Fibroblast of lung (primary cell): Measurements from ENCODE around the gene FAM53C. TPM values are rescaled to one million over a fixed set of nuclear protein-coding genes. Genes with fewer than 3 reads are reported as not detected.

Experiments used
- DNase-seq, 2 donors: peaks; one replicate each; pipeline versions ENCODE4 v3.0.0 to v3.0.0-alpha.2; 2010; ENCODE audit warnings: low read depth in 2 of 2
- H2AFZ ChIP-seq: 2 replicates; pipeline ENCODE4 v1.5.1; 2012; ENCODE audit warnings: low read length, control low read depth, inconsistent platforms
- H3K27ac ChIP-seq: 2 replicates; pipeline ENCODE4 v1.5.1; 2011; ENCODE audit warnings: low read length, control low read depth; ENCODE audit not compliant: insufficient read depth
- H3K27me3 ChIP-seq: 2 replicates; pipeline ENCODE4 v1.5.1; 2011; ENCODE audit warnings: mild to moderate bottlenecking, low read length; ENCODE audit not compliant: control insufficient read depth, insufficient read depth
- H3K36me3 ChIP-seq: 2 replicates; pipeline ENCODE4 v1.5.1; 2011; ENCODE audit warnings: low read length; ENCODE audit not compliant: control insufficient read depth, insufficient read depth
- H3K4me1 ChIP-seq: 2 replicates; pipeline ENCODE4 v1.5.1; 2011; ENCODE audit warnings: low read length; ENCODE audit not compliant: control insufficient read depth, insufficient read depth; ENCODE audit errors: extremely low read depth
- H3K4me2 ChIP-seq: 2 replicates; pipeline ENCODE4 v1.5.1; 2011; ENCODE audit warnings: low read length, control low read depth; ENCODE audit not compliant: insufficient read depth; ENCODE audit errors: extremely low read depth
- H3K4me3 ChIP-seq, 4 experiments: fragments of 200-600 bp in 1 of 4; sonication (generic) in 1 of 4; replicated peaks in 1 of 4; 2 replicates each; pipeline ENCODE4 v1.5.1; 2011 to 2016; ENCODE audit warnings: low read length in 4 of 4, low read depth in 3 of 4, mild to moderate bottlenecking in 3 of 4, control low read depth in 2 of 4, inconsistent platforms in 1 of 4, mixed read lengths in 1 of 4; ENCODE audit not compliant: insufficient read depth in 1 of 4; ENCODE audit errors: control extremely low read depth in 1 of 4
- H3K79me2 ChIP-seq: 2 replicates; pipeline ENCODE4 v1.5.1; 2012; ENCODE audit warnings: mild to moderate bottlenecking, low read length, inconsistent platforms; ENCODE audit not compliant: control insufficient read depth, insufficient read depth
- H3K9ac ChIP-seq: 2 replicates; pipeline ENCODE4 v1.5.1; 2011; ENCODE audit warnings: mild to moderate bottlenecking, low read length, control low read depth; ENCODE audit not compliant: insufficient read depth
- H3K9me3 ChIP-seq: 2 replicates; pipeline ENCODE4 v1.5.1; 2012; ENCODE audit warnings: low read depth, low read length; ENCODE audit not compliant: control insufficient read depth, insufficient read depth
- H4K20me1 ChIP-seq: 2 replicates; pipeline ENCODE4 v1.5.1; 2011; ENCODE audit warnings: low read length; ENCODE audit not compliant: control insufficient read depth, insufficient read depth; ENCODE audit errors: extremely low read depth
- CTCF ChIP-seq, 2 donors: IDR thresholded peaks in 1 of 2; conservative IDR thresholded peaks in 1 of 2; 1 replicate in 1 of 2; 2 replicates in 1 of 2; pipeline ENCODE4 v1.5.1; 2011 to 2012; ENCODE audit warnings: low read length in 2 of 2, control low read depth in 1 of 2, inconsistent platforms in 1 of 2, low read depth in 1 of 2, mild to moderate bottlenecking in 1 of 2
- EZH2 ChIP-seq: IDR thresholded peaks from 2 replicates; pipeline ENCODE4 v1.5.1; 2012; ENCODE audit warnings: low read length, control low read depth, mild to moderate bottlenecking; ENCODE audit errors: missing control alignments
- polyA plus RNA-seq, 2 donors: library from polyadenylated mRNA; depleted of rRNA in 1 of 2; stranded (reverse) in 1 of 2; unstranded in 1 of 2; fragments of >200 nt; gene quantifications; 2 replicates each; pipeline ENCODE4 v1.2.1, GENCODE V29; 2011 to 2012; ENCODE audit warnings: missing spikeins in 1 of 2
- total RNA-seq: library from RNA; depleted of rRNA; stranded (reverse); fragments of >200 nt; gene quantifications from 2 replicates; pipeline ENCODE4 v1.2.1, GENCODE V29; 2014

Gene FAM53C
- total and polyA plus RNA-seq, 2 donors (not counting 1 experiment from before 2014, with no cell fraction given), result 30.3 to 44.9 TPM

GRCh38 chr5:138391859-138392386 lies 53.9 kb downstream of the FAM53C start:
- DNase-seq, result no peak
- H3K79me2 ChIP-seq, result no peaks in the 10 kb centered on the region
- H3K27ac ChIP-seq, result no peak overlapping the region
- H2AFZ ChIP-seq, result no peak overlapping the region
- TF ChIP-seq CTCF (conservative IDR thresholded peaks at IDR 0.05 in 1 of 2, IDR thresholded peaks at IDR 0.05 in 1 of 2; ENCODE audit: low read depth in 1 of 2, low read length in 2 of 2) (no peak), EZH2 (no peak)
- no peaks in the 10 kb centered on the region for H4K20me1 ChIP-seq
- peaks cover 13% of the 10 kb centered on the region for H3K36me3 ChIP-seq
- H3K4me3 ChIP-seq, result no peak overlapping the region
- no peaks in the 10 kb centered on the region for H3K9me3 ChIP-seq
- H3K27me3 ChIP-seq, result no peaks in the 10 kb centered on the region
- no peaks in the 10 kb centered on the region for H3K4me1 ChIP-seq
- no peak overlapping the region for H3K9ac ChIP-seq
- H3K4me2 ChIP-seq, result no peak overlapping the region

Other genes with a start within 250 kb of the FAM53C start
- 2.5 and 3.3 TPM in 2 replicates for gene NME5, start 198.8 kb upstream of the FAM53C start, total RNA-seq
- 1.2 and 1.8 TPM in 2 replicates for gene NME5, start 198.8 kb upstream of the FAM53C start, polyA plus RNA-seq
- gene BRD8, start 159.6 kb upstream of the FAM53C start, total RNA-seq, result 38.5 and 47.4 TPM in 2 replicates
- gene BRD8, start 159.6 kb upstream of the FAM53C start, polyA plus RNA-seq, result 52.1 and 62.2 TPM in 2 replicates
- gene KIF20A, start 159.2 kb upstream of the FAM53C start, total RNA-seq, result 1.8 and 23.8 TPM in 2 replicates
- gene KIF20A, start 159.2 kb upstream of the FAM53C start, polyA plus RNA-seq, result 17.4 and 68.7 TPM in 2 replicates
- gene CDC23, start 124.9 kb upstream of the FAM53C start, total RNA-seq, result 21.3 and 26.8 TPM in 2 replicates
- 28.8 and 31.8 TPM in 2 replicates for gene CDC23, start 124.9 kb upstream of the FAM53C start, polyA plus RNA-seq
- gene GFRA3, start 63.6 kb upstream of the FAM53C start, total RNA-seq, result not detected in 2 replicates
- not detected in 2 replicates for gene GFRA3, start 63.6 kb upstream of the FAM53C start, polyA plus RNA-seq
- 0.26 and 3.0 TPM in 2 replicates for gene CDC25C, start 6.5 kb upstream of the FAM53C start, total RNA-seq
- gene CDC25C, start 6.5 kb upstream of the FAM53C start, polyA plus RNA-seq, result 2.4 and 9.9 TPM in 2 replicates
- gene KDM3B, start 14.4 kb downstream of the FAM53C start, total RNA-seq, result 39.8 and 49.4 TPM in 2 replicates
- 23.6 and 25.7 TPM in 2 replicates for gene KDM3B, start 14.4 kb downstream of the FAM53C start, polyA plus RNA-seq
- gene REEP2, start 100.8 kb downstream of the FAM53C start, total RNA-seq, result 5.9 and 14.4 TPM in 2 replicates
- gene REEP2, start 100.8 kb downstream of the FAM53C start, polyA plus RNA-seq, result 6.1 and 17.7 TPM in 2 replicates
- 7.2 and 8.8 TPM in 2 replicates for gene EGR1, start 127.2 kb downstream of the FAM53C start, total RNA-seq
- 5.8 and 50.9 TPM in 2 replicates for gene EGR1, start 127.2 kb downstream of the FAM53C start, polyA plus RNA-seq
- gene ETF1, start 205.0 kb downstream of the FAM53C start, total RNA-seq, result 117 and 118 TPM in 2 replicates
- gene ETF1, start 205.0 kb downstream of the FAM53C start, polyA plus RNA-seq, result 94.0 and 103 TPM in 2 replicates
- gene HSPA9, start 237.1 kb downstream of the FAM53C start, total RNA-seq, result 482 and 522 TPM in 2 replicates
- gene HSPA9, start 237.1 kb downstream of the FAM53C start, polyA plus RNA-seq, result 148 and 190 TPM in 2 replicates